ENCODE data around the gene ERC2. TPM values are rescaled to one million over a fixed set of nuclear protein-coding genes. Genes with fewer than 3 reads are reported as not detected.

The ERC2 gene
- total and polyA plus RNA-seq, 2 of the 13 experiments (the other 11 are each of a cell fraction or from before 2014, with no cell fraction given) = 0.16 to 0.22 TPM

GRCh38 chr3:56494679-56495322 is 26.5 kb upstream of the ERC2 start (continued):
- TF ChIP-seq ZNF510 (CRISPR knock-in tag; IDR thresholded peaks at IDR 0.05; ENCODE audit: low read depth) (0 out of 2 replicates have a peak, but pooled peaks have one; percentile 79), ZFP41 (CRISPR knock-in tag; IDR thresholded peaks at IDR 0.05; ENCODE audit: borderline replicate concordance) (no peak), MEF2D (CRISPR knock-in tag; IDR thresholded peaks at IDR 0.05) (peak; percentile 80), STAT5B (CRISPR knock-in tag; IDR thresholded peaks at IDR 0.05) (peak; percentile 98), TGIF2 (CRISPR knock-in tag; IDR thresholded peaks at IDR 0.05) (peak; percentile 96), ZNF446 (CRISPR knock-in tag; IDR thresholded peaks at IDR 0.05) (peak; percentile 64; the same call in 1 of the 2 replicates), YY1 (IDR thresholded peaks at IDR 0.05; ENCODE audit: insufficient read depth, insufficient replicate concordance, low read depth, low read length) (no peak), ZFP90 (CRISPR knock-in tag; IDR thresholded peaks at IDR 0.05; ENCODE audit: borderline replicate concordance) (no peak), ZNF264 (CRISPR knock-in tag; IDR thresholded peaks at IDR 0.05) (peak; percentile 87), TFE3 (CRISPR knock-in tag; IDR thresholded peaks at IDR 0.05) (peak; percentile 94), ZNF335 (CRISPR knock-in tag; IDR thresholded peaks at IDR 0.05) (peak; percentile 92), SMAD1 (CRISPR knock-in tag; IDR thresholded peaks at IDR 0.05; ENCODE audit: borderline replicate concordance, low read depth) (no peak), MIER3 (CRISPR knock-in tag; IDR thresholded peaks at IDR 0.05; ENCODE audit: borderline replicate concordance) (peak; percentile 87; the same call in 1 of the 2 replicates), ZKSCAN5 (CRISPR knock-in tag; IDR thresholded peaks at IDR 0.05) (no peak)
- TF ChIP-seq, protein P1, sequence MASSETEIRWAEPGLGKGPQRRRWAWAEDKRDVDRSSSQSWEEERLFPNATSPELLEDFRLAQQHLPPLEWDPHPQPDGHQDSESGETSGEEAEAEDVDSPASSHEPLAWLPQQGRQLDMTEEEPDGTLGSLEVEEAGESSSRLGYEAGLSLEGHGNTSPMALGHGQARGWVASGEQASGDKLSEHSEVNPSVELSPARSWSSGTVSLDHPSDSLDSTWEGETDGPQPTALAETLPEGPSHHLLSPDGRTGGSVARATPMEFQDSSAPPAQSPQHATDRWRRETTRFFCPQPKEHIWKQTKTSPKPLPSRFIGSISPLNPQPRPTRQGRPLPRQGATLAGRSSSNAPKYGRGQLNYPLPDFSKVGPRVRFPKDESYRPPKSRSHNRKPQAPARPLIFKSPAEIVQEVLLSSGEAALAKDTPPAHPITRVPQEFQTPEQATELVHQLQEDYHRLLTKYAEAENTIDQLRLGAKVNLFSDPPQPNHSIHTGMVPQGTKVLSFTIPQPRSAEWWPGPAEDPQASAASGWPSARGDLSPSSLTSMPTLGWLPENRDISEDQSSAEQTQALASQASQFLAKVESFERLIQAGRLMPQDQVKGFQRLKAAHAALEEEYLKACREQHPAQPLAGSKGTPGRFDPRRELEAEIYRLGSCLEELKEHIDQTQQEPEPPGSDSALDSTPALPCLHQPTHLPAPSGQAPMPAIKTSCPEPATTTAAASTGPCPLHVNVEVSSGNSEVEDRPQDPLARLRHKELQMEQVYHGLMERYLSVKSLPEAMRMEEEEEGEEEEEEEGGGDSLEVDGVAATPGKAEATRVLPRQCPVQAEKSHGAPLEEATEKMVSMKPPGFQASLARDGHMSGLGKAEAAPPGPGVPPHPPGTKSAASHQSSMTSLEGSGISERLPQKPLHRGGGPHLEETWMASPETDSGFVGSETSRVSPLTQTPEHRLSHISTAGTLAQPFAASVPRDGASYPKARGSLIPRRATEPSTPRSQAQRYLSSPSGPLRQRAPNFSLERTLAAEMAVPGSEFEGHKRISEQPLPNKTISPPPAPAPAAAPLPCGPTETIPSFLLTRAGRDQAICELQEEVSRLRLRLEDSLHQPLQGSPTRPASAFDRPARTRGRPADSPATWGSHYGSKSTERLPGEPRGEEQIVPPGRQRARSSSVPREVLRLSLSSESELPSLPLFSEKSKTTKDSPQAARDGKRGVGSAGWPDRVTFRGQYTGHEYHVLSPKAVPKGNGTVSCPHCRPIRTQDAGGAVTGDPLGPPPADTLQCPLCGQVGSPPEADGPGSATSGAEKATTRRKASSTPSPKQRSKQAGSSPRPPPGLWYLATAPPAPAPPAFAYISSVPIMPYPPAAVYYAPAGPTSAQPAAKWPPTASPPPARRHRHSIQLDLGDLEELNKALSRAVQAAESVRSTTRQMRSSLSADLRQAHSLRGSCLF (CRISPR knock-in tag; IDR thresholded peaks at IDR 0.05; ENCODE audit: borderline replicate concordance) = peak; percentile 89; the same call in 1 of the 2 replicates
- TF ChIP-seq, protein P2, sequence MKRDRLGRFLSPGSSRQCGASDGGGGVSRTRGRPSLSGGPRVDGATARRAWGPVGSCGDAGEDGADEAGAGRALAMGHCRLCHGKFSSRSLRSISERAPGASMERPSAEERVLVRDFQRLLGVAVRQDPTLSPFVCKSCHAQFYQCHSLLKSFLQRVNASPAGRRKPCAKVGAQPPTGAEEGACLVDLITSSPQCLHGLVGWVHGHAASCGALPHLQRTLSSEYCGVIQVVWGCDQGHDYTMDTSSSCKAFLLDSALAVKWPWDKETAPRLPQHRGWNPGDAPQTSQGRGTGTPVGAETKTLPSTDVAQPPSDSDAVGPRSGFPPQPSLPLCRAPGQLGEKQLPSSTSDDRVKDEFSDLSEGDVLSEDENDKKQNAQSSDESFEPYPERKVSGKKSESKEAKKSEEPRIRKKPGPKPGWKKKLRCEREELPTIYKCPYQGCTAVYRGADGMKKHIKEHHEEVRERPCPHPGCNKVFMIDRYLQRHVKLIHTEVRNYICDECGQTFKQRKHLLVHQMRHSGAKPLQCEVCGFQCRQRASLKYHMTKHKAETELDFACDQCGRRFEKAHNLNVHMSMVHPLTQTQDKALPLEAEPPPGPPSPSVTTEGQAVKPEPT (CRISPR knock-in tag; IDR thresholded peaks at IDR 0.05; ENCODE audit: low read depth) = 0 out of 2 replicates have a peak, but pooled peaks have one; percentile 42
- TF ChIP-seq, protein P3, sequence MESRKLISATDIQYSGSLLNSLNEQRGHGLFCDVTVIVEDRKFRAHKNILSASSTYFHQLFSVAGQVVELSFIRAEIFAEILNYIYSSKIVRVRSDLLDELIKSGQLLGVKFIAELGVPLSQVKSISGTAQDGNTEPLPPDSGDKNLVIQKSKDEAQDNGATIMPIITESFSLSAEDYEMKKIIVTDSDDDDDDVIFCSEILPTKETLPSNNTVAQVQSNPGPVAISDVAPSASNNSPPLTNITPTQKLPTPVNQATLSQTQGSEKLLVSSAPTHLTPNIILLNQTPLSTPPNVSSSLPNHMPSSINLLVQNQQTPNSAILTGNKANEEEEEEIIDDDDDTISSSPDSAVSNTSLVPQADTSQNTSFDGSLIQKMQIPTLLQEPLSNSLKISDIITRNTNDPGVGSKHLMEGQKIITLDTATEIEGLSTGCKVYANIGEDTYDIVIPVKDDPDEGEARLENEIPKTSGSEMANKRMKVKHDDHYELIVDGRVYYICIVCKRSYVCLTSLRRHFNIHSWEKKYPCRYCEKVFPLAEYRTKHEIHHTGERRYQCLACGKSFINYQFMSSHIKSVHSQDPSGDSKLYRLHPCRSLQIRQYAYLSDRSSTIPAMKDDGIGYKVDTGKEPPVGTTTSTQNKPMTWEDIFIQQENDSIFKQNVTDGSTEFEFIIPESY (CRISPR knock-in tag; IDR thresholded peaks at IDR 0.05) = peak; percentile 59; the same call in 1 of the 2 replicates
